AG20443 (cell line): ENCODE data around the gene PDE9A.
A peak's percentile ranks its signal among the peaks of the same experiment; 100 is the strongest.
"Not testable (repeated sequence)": the region's sequence is repeated elsewhere in the genome, so short reads cannot be mapped to it uniquely, and the experiment has no call there.

Experiments
- DNase-seq: peaks from one replicate; pipeline ENCODE4 v3.0.0; 2012; ENCODE audit warnings: low spot score, mixed read lengths

The PDE9A gene

GRCh38 chr21:42799948-42800347, 146.5 kb downstream of the PDE9A start:
- DNase-seq = no peak

GRCh38 chr21:42801616-42802015, 148.2 kb downstream of the PDE9A start:
- DNase-seq = not testable (repeated sequence)

- no peak for DNase-seq
These were observed 153.2 kb downstream of the PDE9A start for GRCh38 chr21:42806509-42807140.

- not testable (repeated sequence) for DNase-seq
These were observed 154.0 kb downstream of the PDE9A start for GRCh38 chr21:42807293-42807895.

- DNase-seq = no peak
These were observed 154.7 kb downstream of the PDE9A start for GRCh38 chr21:42807938-42808613.

GRCh38 chr21:42809171-42809570, 155.8 kb downstream of the PDE9A start:
- DNase-seq = no peak

GRCh38 chr21:42809577-42810475, 156.4 kb downstream of the PDE9A start:
- no peak for DNase-seq

GRCh38 chr21:42811960-42812359, 158.5 kb downstream of the PDE9A start:
- no peak for DNase-seq

GRCh38 chr21:42812528-42813241, 159.3 kb downstream of the PDE9A start:
- not testable (repeated sequence) for DNase-seq

GRCh38 chr21:42815217-42815616, 161.8 kb downstream of the PDE9A start:
- DNase-seq = no peak

GRCh38 chr21:42818328-42818749, 164.9 kb downstream of the PDE9A start:
- DNase-seq = peak; percentile 64

- no peak for DNase-seq
These were observed 166.6 kb downstream of the PDE9A start for GRCh38 chr21:42819861-42820615.

- DNase-seq = no peak
These were observed 167.4 kb downstream of the PDE9A start for GRCh38 chr21:42820616-42821465.
